WTC11 (cell line): ENCODE measurements around the gene JADE2. TPM values are rescaled to one million over a fixed set of nuclear protein-coding genes. Genes with fewer than 3 reads are reported as not detected.

ENCODE experiments used
- ETV6 ChIP-seq: sonication (generic); formaldehyde crosslinking; IDR thresholded peaks from 2 replicates; pipeline ENCODE4 v1.8.1; 2022; ENCODE audit warnings: mild to moderate bottlenecking, missing genetic modification reagents
- FOXK1 ChIP-seq: sonication (generic); formaldehyde crosslinking; IDR thresholded peaks from 2 replicates; pipeline ENCODE4 v1.8.0; 2022; ENCODE audit warnings: mild to moderate bottlenecking, moderate library complexity, missing genetic modification reagents
- KAT7 ChIP-seq: sonication (generic); formaldehyde crosslinking; IDR thresholded peaks from 2 replicates; pipeline ENCODE4 v1.8.1; 2023; ENCODE audit warnings: missing genetic modification reagents, mild to moderate bottlenecking, borderline replicate concordance
- NFE2L1 ChIP-seq: sonication (generic); formaldehyde crosslinking; IDR thresholded peaks from 2 replicates; pipeline ENCODE4 v1.8.1; 2023; ENCODE audit warnings: missing genetic modification reagents
- SMAD3 ChIP-seq: sonication (generic); formaldehyde crosslinking; IDR thresholded peaks from 2 replicates; pipeline ENCODE4 v1.8.0; 2022; ENCODE audit warnings: missing genetic modification reagents, mild to moderate bottlenecking, borderline replicate concordance
- TP53 ChIP-seq: sonication (generic); formaldehyde crosslinking; IDR thresholded peaks from 2 replicates; pipeline ENCODE4 v1.8.1; 2023; ENCODE audit warnings: mild to moderate bottlenecking, missing genetic modification reagents
- ZBTB21 ChIP-seq: sonication (generic); formaldehyde crosslinking; IDR thresholded peaks from 2 replicates; pipeline ENCODE4 v1.8.1; 2023; ENCODE audit warnings: mild to moderate bottlenecking, missing genetic modification reagents, borderline replicate concordance
- ZNF121 ChIP-seq: sonication (generic); formaldehyde crosslinking; IDR thresholded peaks from 2 replicates; pipeline ENCODE4 v1.8.0; 2023; ENCODE audit warnings: missing genetic modification reagents
- ZNF423 ChIP-seq: fragments of 250-450 bp; sonication (Bioruptor Pico); IDR thresholded peaks from 2 replicates; pipeline ENCODE4 v2.1.2; 2022; ENCODE audit warnings: mild to moderate bottlenecking, moderate library complexity
- total RNA-seq: library from RNA; stranded (reverse); gene quantifications from 3 replicates; pipeline ENCODE4 v1.2.3, GENCODE V29; 2021
- TF ChIP-seq, protein P1 (sequence below): fragments of 250-450 bp; sonication (Bioruptor Pico); IDR thresholded peaks from 2 replicates; pipeline ENCODE4 v1.8.0; 2021; ENCODE audit warnings: mild to moderate bottlenecking
- TF ChIP-seq, protein P2 (sequence below): fragments of 250-450 bp; sonication (Bioruptor Pico); IDR thresholded peaks from 2 replicates; pipeline ENCODE4 v1.9.0; 2021; ENCODE audit warnings: mild to moderate bottlenecking
- TF ChIP-seq, protein P3 (sequence below): sonication (generic); formaldehyde crosslinking; IDR thresholded peaks from 2 replicates; pipeline ENCODE4 v1.8.0; 2023; ENCODE audit warnings: missing genetic modification reagents
- TF ChIP-seq, protein P4 (sequence below): sonication (generic); formaldehyde crosslinking; IDR thresholded peaks from 2 replicates; pipeline ENCODE4 v1.8.0; 2022; ENCODE audit warnings: mild to moderate bottlenecking, missing genetic modification reagents
- TF ChIP-seq, protein P5 (sequence below): sonication (generic); formaldehyde crosslinking; IDR thresholded peaks from 2 replicates; pipeline ENCODE4 v1.8.0; 2023; ENCODE audit warnings: missing genetic modification reagents, mild to moderate bottlenecking, borderline replicate concordance
- TF ChIP-seq, protein P6 (sequence below): sonication (generic); formaldehyde crosslinking; IDR thresholded peaks from 2 replicates; pipeline ENCODE4 v1.8.0; 2022; ENCODE audit warnings: mild to moderate bottlenecking, missing genetic modification reagents
- TF ChIP-seq, protein P7 (sequence below): sonication (generic); formaldehyde crosslinking; IDR thresholded peaks from 2 replicates; pipeline ENCODE4 v1.8.1; 2022; ENCODE audit warnings: mild to moderate bottlenecking, moderate library complexity, missing genetic modification reagents
- TF ChIP-seq, protein P8 (sequence below): sonication (generic); formaldehyde crosslinking; IDR thresholded peaks from 2 replicates; pipeline ENCODE4 v1.8.1; 2023; ENCODE audit warnings: mild to moderate bottlenecking, moderate library complexity, missing genetic modification reagents
- TF ChIP-seq, protein P9 (sequence below): sonication (generic); formaldehyde crosslinking; IDR thresholded peaks from 2 replicates; pipeline ENCODE4 v1.8.1; 2023; ENCODE audit warnings: mild to moderate bottlenecking, missing genetic modification reagents
- TF ChIP-seq, protein P10 (sequence below): sonication (generic); formaldehyde crosslinking; IDR thresholded peaks from 2 replicates; pipeline ENCODE4 v1.8.1; 2022; ENCODE audit warnings: missing genetic modification reagents, borderline replicate concordance

JADE2 gene
- total RNA-seq, 1 experiment from 2014 or later: 40.8 TPM

DNA sequence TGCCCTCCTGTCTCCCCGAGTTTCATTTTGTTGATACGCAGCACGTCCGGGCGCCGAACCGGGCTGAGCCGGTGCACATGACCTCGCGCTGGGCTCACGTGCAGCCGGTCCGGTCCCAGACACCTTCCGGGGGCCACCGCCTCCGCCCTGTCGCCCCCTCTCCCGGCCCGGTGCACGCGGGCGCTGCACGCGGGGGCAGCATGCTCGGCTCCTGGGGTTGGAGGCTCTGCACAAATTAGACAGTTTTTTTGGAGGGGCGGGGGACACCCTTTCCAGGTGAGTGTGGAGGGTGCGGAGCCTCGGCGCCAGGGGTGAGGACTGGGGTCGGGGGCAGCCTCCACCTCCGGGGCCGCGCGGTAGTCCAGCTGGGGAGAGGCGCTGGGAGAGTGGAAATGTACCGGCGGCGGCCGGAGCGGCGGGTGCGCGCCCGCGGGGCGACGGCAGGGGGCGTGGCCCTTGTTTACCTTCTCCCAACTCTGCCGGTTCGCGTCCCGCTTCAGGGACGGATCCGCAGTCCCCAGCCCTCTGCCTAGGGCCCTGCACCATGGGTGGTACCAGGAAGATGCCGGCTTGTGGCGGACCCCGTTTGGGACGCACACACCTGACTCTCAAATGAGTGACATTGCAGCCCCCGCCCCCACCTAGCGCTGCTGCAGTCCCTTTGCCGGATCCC, 1.1 kb downstream of the JADE2 start (continued):
- TF ChIP-seq, protein P1, sequence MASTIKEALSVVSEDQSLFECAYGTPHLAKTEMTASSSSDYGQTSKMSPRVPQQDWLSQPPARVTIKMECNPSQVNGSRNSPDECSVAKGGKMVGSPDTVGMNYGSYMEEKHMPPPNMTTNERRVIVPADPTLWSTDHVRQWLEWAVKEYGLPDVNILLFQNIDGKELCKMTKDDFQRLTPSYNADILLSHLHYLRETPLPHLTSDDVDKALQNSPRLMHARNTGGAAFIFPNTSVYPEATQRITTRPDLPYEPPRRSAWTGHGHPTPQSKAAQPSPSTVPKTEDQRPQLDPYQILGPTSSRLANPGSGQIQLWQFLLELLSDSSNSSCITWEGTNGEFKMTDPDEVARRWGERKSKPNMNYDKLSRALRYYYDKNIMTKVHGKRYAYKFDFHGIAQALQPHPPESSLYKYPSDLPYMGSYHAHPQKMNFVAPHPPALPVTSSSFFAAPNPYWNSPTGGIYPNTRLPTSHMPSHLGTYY (CRISPR knock-in tag): no peak
- TF ChIP-seq ETV6 (CRISPR knock-in tag) (0 out of 2 replicates have a peak, but pooled peaks have one; percentile 46), TP53 (CRISPR knock-in tag) (0 out of 2 replicates have a peak, but pooled peaks have one; percentile 17), KAT7 (CRISPR knock-in tag) (0 out of 2 replicates have a peak, but pooled peaks have one; percentile 28), SMAD3 (CRISPR knock-in tag) (0 out of 2 replicates have a peak, but pooled peaks have one; percentile 15), NFE2L1 (peak; percentile 16; the same call in 1 of the 2 replicates), ZNF423 (CRISPR knock-in tag) (peak; percentile 9; the same call in 1 of the 2 replicates), ZNF121 (0 out of 2 replicates have a peak, but pooled peaks have one; percentile 1), FOXK1 (CRISPR knock-in tag) (peak; percentile 97), ZBTB21 (CRISPR knock-in tag) (no peak)
- TF ChIP-seq, protein P2, sequence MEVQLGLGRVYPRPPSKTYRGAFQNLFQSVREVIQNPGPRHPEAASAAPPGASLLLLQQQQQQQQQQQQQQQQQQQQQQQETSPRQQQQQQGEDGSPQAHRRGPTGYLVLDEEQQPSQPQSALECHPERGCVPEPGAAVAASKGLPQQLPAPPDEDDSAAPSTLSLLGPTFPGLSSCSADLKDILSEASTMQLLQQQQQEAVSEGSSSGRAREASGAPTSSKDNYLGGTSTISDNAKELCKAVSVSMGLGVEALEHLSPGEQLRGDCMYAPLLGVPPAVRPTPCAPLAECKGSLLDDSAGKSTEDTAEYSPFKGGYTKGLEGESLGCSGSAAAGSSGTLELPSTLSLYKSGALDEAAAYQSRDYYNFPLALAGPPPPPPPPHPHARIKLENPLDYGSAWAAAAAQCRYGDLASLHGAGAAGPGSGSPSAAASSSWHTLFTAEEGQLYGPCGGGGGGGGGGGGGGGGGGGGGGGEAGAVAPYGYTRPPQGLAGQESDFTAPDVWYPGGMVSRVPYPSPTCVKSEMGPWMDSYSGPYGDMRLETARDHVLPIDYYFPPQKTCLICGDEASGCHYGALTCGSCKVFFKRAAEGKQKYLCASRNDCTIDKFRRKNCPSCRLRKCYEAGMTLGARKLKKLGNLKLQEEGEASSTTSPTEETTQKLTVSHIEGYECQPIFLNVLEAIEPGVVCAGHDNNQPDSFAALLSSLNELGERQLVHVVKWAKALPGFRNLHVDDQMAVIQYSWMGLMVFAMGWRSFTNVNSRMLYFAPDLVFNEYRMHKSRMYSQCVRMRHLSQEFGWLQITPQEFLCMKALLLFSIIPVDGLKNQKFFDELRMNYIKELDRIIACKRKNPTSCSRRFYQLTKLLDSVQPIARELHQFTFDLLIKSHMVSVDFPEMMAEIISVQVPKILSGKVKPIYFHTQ (CRISPR knock-in tag): no peak
- TF ChIP-seq, protein P3, sequence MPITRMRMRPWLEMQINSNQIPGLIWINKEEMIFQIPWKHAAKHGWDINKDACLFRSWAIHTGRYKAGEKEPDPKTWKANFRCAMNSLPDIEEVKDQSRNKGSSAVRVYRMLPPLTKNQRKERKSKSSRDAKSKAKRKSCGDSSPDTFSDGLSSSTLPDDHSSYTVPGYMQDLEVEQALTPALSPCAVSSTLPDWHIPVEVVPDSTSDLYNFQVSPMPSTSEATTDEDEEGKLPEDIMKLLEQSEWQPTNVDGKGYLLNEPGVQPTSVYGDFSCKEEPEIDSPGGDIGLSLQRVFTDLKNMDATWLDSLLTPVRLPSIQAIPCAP: no peak
- TF ChIP-seq, protein P4, sequence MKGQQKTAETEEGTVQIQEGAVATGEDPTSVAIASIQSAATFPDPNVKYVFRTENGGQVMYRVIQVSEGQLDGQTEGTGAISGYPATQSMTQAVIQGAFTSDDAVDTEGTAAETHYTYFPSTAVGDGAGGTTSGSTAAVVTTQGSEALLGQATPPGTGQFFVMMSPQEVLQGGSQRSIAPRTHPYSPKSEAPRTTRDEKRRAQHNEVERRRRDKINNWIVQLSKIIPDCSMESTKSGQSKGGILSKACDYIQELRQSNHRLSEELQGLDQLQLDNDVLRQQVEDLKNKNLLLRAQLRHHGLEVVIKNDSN (CRISPR knock-in tag): peak; percentile 76; the same call in 1 of the 2 replicates
- TF ChIP-seq, protein P5, sequence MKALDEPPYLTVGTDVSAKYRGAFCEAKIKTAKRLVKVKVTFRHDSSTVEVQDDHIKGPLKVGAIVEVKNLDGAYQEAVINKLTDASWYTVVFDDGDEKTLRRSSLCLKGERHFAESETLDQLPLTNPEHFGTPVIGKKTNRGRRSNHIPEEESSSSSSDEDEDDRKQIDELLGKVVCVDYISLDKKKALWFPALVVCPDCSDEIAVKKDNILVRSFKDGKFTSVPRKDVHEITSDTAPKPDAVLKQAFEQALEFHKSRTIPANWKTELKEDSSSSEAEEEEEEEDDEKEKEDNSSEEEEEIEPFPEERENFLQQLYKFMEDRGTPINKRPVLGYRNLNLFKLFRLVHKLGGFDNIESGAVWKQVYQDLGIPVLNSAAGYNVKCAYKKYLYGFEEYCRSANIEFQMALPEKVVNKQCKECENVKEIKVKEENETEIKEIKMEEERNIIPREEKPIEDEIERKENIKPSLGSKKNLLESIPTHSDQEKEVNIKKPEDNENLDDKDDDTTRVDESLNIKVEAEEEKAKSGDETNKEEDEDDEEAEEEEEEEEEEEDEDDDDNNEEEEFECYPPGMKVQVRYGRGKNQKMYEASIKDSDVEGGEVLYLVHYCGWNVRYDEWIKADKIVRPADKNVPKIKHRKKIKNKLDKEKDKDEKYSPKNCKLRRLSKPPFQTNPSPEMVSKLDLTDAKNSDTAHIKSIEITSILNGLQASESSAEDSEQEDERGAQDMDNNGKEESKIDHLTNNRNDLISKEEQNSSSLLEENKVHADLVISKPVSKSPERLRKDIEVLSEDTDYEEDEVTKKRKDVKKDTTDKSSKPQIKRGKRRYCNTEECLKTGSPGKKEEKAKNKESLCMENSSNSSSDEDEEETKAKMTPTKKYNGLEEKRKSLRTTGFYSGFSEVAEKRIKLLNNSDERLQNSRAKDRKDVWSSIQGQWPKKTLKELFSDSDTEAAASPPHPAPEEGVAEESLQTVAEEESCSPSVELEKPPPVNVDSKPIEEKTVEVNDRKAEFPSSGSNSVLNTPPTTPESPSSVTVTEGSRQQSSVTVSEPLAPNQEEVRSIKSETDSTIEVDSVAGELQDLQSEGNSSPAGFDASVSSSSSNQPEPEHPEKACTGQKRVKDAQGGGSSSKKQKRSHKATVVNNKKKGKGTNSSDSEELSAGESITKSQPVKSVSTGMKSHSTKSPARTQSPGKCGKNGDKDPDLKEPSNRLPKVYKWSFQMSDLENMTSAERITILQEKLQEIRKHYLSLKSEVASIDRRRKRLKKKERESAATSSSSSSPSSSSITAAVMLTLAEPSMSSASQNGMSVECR: no peak; the same call in 1 of the 2 replicates
- TF ChIP-seq, protein P6, sequence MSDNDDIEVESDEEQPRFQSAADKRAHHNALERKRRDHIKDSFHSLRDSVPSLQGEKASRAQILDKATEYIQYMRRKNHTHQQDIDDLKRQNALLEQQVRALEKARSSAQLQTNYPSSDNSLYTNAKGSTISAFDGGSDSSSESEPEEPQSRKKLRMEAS: peak; percentile 63; the same call in 1 of the 2 replicates
- TF ChIP-seq, protein P7, sequence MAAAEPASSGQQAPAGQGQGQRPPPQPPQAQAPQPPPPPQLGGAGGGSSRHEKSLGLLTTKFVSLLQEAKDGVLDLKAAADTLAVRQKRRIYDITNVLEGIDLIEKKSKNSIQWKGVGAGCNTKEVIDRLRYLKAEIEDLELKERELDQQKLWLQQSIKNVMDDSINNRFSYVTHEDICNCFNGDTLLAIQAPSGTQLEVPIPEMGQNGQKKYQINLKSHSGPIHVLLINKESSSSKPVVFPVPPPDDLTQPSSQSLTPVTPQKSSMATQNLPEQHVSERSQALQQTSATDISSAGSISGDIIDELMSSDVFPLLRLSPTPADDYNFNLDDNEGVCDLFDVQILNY (CRISPR knock-in tag): no peak; the same call in 1 of the 2 replicates
- TF ChIP-seq, protein P8, sequence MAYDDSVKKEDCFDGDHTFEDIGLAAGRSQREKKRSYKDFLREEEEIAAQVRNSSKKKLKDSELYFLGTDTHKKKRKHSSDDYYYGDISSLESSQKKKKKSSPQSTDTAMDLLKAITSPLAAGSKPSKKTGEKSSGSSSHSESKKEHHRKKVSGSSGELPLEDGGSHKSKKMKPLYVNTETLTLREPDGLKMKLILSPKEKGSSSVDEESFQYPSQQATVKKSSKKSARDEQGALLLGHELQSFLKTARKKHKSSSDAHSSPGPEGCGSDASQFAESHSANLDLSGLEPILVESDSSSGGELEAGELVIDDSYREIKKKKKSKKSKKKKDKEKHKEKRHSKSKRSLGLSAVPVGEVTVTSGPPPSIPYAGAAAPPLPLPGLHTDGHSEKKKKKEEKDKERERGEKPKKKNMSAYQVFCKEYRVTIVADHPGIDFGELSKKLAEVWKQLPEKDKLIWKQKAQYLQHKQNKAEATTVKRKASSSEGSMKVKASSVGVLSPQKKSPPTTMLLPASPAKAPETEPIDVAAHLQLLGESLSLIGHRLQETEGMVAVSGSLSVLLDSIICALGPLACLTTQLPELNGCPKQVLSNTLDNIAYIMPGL (CRISPR knock-in tag): peak; percentile 73; the same call in 1 of the 2 replicates
- TF ChIP-seq, protein P9, sequence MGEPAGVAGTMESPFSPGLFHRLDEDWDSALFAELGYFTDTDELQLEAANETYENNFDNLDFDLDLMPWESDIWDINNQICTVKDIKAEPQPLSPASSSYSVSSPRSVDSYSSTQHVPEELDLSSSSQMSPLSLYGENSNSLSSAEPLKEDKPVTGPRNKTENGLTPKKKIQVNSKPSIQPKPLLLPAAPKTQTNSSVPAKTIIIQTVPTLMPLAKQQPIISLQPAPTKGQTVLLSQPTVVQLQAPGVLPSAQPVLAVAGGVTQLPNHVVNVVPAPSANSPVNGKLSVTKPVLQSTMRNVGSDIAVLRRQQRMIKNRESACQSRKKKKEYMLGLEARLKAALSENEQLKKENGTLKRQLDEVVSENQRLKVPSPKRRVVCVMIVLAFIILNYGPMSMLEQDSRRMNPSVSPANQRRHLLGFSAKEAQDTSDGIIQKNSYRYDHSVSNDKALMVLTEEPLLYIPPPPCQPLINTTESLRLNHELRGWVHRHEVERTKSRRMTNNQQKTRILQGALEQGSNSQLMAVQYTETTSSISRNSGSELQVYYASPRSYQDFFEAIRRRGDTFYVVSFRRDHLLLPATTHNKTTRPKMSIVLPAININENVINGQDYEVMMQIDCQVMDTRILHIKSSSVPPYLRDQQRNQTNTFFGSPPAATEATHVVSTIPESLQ (CRISPR knock-in tag): no peak
- TF ChIP-seq, protein P10, sequence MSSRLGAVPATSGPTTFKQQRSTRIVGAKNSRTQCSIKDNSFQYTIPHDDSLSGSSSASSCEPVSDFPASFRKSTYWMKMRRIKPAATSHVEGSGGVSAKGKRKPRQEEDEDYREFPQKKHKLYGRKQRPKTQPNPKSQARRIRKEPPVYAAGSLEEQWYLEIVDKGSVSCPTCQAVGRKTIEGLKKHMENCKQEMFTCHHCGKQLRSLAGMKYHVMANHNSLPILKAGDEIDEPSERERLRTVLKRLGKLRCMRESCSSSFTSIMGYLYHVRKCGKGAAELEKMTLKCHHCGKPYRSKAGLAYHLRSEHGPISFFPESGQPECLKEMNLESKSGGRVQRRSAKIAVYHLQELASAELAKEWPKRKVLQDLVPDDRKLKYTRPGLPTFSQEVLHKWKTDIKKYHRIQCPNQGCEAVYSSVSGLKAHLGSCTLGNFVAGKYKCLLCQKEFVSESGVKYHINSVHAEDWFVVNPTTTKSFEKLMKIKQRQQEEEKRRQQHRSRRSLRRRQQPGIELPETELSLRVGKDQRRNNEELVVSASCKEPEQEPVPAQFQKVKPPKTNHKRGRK (CRISPR knock-in tag): no peak
